Kidney tubule cell (primary cell): Measurements from ENCODE around the gene RPS6KA2.
"Not testable (repeated sequence)": the region's sequence is repeated elsewhere in the genome, so short reads cannot be mapped to it uniquely, and the experiment has no call there.

Experiments used
- DNase-seq: peaks from one replicate; pipeline ENCODE4 v3.0.0-alpha.2; 2018; ENCODE audit warnings: low spot score

The RPS6KA2 gene

DNA sequence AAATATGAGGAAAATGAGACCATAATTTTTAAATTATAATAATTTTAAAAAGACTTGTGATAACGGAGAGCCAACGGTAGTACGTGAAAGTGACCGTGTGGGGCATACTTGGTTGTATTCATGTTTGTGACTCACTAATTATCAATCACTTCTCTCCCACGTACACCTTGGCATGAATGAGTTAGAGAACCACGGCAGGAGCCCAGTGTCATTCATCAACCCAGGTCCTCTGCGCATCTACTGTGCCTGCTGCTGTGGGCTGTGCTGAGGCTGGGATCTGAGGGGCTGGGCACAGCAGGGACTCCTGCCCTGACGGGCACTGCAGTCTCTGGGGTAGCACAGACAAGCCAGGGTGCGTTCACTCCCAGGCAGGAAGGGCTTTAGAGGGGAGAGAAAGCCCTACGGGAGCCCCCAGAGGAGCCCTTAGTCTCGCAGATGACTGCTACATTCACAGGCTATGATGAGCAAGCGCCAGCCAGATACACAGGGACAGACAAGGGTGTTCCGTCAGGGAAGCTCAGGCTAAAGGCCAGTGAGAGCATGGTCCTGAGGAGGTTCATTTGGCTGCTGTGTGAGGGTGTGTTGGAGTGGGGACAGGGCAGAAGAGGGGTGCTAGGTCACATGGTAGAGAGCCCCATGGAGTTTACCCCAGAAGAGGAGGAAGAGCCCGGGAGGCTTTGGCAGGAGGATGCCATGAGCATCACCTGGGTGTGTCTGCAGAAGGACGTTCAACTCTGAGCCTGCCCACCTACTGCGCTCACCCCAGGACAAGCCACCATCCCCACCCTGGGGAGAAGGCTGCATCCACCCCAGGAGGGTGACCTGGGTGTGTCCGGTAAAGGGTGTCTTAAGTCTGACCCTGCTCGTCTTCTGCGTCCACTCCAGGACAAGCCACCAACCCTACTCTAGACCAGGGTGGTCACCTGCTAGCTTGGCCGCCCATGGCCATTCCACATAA lies 8.2 kb upstream of the RPS6KA2 start:
- DNase-seq: no peak

DNA sequence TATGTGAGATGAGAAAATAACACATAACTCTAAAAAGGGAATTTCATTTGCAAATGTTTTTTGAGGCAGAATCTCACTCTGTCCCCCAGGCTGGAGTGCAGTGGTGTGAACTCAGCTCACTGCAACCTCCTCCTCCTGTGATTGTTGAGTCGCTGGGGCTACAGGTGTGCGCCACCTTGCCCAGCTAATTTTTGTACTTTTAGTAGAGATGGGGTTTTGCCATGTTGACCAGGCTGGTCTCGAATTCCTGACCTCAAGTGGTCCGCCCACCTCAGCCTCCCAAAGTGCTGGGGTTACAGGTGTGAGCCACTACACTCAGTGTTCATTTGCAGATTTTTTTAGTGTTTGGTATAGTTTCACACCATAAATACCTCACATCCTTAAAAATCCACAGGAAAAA lies 7.5 kb upstream of the RPS6KA2 start:
- not testable (repeated sequence) for DNase-seq

DNA sequence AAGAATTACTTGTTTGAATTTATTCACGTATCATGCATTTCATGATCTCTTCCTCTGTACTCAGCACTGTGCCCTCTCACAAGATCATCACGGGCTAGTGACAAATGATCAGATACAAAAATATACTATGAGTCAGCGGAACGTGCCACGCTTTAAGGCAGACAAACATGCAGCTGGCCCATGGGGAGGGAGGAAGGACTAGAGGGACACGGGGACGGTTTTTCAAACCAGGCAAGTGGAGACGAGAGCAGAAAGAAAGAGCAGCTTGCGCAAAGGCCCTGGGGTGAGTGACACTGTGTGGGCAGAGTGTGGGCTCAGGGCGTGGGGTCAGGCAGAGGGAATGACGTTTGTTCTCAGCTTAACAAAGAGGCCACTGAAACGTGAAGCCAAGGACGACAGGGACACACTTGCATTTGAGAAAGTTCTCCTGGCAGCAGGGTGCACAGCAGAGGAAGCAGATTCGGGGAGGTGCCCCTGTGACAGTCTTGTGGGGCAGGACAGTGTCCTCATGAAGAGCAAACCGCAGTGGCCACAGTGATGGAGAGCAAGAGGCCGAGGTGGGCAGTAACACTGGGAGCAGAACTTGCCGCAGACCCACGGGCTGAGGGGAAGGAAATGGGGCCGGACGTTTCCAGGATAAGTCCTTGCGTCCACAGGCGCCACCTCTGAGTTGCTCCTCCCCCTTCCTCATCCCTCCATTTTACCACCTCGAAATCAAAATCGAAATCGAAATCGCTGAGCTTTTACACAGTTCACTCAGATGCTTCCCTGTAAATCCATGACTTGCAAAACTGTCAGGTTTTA lies 6.9 kb upstream of the RPS6KA2 start:
- no peak for DNase-seq

DNA sequence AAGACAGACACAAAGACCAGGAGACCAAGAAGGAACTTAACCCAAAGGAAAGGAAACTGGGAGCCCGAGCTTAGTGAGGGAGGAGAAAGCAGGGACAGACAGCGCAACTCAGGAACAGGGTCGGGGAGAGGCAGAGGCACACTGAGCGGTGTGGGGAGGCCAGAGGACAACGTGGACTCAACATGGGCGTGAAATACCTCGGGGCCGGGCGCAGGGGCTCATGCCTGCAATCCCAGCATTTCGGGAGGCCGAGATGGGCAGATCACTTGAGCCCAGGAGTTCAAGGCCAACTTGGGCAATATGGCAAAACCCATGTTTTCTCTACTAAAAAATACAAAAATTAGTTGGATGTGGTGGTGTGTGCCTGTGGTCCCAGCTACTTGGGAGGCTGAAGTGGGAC lies 5.7 kb upstream of the RPS6KA2 start:
- DNase-seq: no peak

DNA sequence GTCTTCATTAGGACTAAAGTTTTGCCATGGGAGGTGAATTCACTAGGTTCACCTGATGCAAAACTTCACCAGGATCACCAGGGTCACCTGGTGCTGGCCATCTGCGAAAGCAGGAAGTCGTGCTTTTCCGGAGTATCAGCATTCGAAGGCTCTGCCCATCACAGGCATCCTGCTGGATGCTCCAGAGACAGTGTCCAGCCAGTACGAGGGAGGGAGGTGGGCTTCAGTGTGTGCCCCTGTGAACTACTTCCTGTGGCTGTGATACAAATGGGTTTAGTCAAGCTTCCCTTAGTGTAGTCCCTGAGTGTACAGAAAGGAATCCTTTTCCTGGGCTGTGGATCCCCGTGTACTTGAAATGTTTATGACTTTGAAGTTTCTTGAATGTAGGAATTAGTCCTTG lies 3.4 kb upstream of the RPS6KA2 start:
- no peak for DNase-seq

DNA sequence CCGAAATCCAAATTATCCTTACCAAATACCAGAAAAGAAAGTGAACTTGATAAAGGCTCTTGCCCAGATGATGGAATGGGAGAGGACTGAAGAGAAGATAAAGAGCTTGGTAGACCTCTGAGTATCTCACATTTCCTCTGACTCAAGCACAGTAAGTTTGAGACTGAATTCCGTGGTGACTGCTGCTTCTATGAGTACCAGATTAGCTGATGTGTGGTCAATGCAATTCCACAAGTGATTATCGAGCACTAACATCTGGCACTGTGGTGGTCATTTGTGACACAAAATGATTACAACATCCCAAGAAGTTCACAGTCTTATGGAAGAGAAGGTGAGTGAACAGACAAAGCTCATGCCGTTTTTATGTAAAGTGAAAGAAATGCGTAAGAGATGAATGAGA lies 2.6 kb upstream of the RPS6KA2 start:
- DNase-seq: peak; percentile 34

DNA sequence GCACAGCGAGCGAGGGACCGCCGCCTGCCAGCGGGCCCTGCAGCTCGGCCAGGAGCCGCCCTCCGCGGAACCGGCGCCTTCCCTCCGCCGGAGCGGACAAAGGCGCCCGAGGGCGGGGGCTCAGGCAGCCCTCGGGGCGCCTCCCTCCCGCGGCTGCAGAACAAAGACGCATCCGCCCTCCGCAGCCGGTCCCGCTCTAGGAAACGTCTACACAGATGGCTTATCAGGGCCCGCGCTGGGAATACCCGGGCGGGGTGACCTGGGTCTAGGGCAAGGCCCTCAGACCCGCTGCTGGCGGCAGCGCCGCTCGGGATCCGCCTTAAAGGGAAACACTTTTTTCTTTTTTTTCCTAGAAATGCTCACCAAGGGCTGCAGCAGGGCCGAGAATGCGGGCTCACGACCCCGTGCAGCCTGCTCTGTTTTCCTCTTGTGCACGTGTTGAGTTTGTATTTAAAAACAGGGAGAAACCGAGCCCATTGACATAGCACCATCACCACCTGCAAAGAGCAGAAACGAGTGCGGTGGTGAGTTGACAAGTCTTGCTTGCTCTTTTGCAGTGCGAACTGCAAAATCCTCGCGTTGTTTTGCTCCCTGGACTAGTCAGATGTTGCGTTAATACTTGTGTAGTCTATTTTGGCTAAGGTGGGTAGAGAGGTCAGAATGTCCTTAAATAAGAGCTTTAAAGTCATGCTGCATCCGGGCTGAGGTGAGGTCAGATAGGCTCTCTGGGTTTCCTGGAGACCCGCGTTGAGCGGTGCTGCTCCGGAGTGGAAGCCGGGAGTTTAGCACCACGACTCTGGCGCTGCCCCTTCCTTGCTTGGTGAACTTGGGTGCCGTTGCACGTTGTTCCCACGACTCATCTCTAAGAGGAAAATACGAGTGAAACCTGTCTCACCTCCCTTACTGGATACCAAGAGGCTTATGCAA lies 1.1 kb upstream of the RPS6KA2 start:
- peak; percentile 61 for DNase-seq

DNA sequence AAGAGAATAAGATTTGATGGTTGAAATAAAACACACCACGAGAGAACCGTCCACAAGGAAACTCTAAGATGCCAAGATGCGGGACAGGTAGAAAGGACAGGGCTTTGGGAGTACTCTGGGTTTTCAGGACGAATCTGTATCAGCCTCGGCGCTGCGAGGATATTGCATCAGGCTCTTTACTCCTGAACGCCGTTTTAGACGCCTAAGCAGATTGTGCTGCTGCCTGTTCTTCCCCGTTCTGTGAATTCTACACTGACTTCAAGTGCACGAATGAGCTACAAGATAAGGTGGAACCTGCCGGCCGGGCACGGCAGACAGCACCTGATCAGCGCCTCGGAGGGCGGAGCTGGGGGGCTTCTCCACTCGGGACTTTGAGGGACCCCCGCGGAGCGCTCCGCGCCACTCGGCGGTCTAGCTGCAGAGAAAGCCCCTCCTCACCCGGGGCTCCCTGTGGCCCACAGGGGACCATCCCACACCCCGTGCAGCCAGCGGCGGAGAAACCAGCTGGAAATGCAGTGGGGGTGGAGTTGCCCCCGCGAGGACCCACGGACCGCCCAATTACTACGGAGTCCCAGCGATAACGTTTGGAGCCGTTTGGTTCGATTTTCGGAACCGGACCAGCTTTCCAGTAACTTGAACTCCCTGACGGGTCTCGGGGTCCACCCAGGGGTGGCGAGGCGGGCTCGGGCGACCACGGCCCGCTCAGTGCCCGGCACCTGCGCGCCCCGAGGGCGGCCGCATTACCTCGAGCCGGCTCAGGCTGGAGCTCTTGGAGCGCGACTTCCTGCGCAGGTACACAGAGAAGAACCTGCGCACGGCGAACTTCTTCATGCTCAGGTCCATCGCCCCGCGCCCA lies 646 bp downstream of the RPS6KA2 start:
- peak; percentile 77 for DNase-seq

DNA sequence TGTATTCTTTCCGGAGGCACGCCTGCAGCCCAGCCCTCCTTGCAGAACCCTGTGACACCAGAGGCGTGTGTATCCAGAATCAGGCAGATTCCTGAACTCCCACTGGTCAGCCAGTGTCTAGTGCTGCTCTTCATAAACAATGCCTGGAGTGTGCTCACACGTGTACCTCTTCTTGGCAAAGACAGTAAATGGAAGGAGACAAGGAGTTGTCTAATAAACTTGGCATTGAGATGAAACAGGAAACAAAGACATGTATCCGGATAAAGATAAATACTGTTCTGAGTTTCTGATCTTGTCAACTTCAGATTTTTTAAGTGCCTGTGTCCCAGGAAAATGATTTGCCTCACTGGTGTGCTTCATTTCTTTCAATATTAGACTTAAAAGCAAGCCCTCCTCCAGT lies 1.7 kb downstream of the RPS6KA2 start:
- no peak for DNase-seq

DNA sequence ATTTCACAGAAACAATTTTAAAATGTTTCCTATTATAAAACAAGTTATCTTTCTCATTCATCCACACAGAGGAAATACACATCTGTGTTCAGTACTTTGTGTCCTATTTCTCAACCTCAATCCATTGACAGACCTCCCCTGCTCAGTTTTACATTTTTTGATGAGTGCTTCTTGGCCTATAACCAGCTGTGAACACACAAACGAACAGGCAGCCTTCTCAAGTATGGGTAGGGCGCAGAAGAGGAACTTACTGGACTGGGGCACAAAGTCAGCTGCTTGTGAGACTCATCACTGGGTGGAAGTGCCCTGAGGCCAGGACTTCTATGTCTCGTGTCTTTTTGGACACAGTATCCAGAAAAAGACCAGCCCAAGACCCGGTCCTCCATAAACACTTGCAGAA lies 2.8 kb downstream of the RPS6KA2 start:
- no peak for DNase-seq

DNA sequence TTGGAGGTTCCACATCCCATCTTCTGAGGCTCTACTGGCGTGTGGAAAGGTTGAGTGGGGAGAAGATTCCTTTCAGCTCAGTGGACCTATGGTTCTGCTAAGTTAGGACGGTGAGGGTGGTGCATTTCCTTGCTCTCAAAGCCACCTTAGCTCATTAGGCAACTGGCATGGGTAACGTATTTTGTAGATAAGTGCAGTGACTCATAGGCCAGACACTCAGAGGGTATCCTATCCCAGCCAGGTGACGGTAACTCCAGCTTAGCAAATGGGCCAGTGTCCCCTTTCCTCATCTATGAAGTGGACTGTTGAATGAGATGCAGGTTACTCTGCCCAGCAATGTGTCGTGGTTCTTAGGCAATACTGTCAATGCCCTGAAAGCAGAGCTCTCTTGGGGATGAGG lies 3.7 kb downstream of the RPS6KA2 start:
- peak; percentile 67 for DNase-seq

DNA sequence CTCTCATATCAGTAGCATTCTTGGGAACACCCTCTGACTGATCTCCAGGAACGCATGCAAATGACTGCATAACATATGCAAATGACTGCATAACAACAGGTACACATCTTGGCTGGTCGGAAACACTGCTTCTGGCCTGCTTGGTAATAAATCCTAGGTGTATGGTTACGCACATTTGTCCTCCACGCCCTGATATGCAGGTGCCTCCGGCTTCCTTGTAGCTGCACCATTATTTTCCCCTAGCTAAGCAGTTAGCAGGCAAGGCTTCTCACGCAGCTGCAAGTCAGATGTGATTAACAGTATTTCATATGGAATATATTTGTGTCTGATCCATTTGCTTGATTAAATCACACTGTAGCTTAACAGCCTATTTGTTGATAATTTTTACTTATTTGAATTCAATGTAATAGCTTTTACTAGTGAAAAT lies 5.9 kb downstream of the RPS6KA2 start:
- DNase-seq: peak; percentile 42

DNA sequence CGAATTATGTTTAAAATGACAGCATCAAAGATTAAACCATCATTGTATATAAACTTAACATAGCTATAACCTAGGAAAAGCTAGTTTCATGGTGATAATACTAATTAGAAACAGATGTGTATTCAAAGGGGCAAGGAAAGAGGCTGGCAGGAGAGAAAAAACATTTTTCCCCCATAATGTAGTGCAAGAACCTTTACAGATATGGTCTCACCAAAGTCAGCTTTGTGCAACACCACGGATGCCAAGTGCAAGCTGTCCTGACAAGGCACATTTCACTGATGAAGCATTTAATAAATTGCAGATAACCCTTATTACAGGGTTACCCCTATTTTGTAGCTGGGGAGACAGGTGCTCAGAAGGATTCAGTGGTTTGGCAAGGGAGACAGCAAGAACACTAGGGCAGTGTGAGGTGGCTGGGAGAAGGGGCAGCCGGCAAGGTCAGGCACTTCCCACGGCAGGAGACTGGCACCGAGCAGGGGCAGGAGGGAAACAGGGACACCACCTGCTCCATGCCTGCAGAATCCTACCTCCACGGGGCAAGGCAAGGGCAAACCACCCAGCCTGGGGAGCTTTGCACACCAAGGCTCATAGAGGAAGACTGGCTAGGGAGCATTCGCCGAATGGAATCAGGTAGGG lies 6.5 kb downstream of the RPS6KA2 start:
- DNase-seq: no peak

DNA sequence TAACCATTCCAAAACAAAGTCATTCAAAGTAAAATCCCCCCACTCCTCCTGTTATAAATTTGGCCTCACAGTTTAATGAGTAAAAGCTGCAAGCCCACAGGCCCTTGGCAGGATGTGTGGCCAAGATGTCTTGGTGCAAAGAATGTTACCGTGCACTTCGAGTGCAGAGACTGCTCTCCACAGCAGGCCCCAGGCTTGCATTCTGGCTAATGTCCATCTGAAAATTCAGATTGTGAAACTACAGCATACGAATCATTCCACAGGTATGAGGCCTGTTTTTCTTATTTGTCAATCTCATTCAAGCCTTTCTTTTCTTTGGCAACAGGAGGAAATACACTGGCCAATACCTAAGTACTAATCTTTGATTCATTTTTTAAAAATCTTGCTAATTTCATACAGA lies 7.1 kb downstream of the RPS6KA2 start:
- peak; percentile 91 for DNase-seq

DNA sequence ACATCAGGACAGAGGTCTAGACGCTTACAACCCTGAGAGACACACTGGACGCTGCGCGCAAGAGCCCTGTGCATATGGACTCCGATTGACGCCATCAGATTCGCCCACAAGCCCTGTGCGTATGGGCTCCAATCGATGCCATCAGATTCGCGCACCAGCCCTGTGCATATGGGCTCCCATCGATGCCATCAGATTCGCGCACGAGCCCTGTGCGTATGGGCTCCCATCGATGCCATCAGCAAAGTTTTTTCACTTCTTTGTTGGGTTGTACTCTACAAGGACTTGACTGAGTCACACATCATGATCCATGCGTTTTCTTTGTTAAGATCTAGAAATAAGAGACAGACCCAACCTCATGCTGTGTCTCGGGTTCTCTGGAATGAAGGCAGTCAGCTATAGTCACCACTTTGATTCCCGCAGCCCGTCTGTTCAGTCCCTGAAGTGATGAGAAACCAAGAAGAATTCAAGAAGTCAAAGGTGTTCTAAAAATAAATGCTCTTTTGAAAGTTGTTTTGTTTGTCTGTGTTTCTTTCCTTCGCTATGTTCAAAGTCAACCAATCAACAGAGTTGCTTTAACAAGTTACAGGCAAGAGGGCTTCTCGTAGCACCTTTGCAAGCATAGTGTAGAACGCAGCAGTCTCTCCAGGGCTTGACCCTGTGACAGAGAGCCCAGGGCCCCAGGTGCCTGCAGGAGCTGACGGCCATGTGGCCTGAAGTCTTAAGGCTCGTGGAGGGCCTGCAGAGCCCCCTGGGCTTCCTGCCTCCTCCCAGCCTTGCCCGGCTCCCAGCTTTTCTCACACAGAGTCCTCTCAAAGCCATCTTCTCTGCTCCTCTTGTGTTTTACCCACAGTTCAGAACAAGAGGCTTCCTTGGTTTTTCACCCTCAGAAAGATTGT lies 7.9 kb downstream of the RPS6KA2 start:
- DNase-seq: peak; percentile 22

DNA sequence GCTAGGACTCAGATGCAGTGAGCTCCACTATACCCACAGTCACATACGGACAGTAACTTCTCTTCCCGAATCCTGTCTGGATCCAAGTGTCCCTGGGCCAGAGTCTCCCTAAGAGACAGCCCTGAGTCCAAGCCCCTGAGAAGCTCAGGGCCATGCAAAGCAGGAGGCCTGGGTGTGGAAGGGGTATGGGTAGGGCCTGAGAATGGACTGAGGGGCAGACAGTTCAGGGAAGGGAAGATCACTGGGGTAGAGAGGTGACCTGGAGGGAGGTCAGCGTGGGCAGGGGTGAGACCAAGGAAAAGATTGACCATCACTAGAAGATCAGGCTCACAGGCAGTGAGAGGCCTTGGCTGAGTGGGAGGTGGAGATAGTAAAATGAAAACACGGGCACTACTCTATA lies 8.8 kb downstream of the RPS6KA2 start:
- no peak for DNase-seq

DNA sequence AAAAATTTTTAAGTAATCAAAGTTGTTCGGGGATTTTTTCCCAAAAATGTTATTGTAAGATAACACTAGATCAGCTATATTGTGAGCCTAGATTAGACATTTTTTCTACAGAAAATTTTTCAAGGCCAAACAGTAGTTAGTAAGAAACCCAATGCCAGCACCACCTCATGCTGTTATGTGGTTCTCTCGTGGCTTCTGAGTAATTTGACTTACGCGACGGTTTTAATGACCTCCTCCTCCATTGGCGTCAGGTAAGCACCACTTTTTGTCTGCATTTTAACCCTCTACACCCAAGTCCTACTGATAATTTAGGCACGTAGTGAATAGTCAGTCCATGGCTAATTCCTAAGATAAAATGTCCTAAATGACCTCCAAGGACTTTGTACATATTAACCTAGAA lies 9.7 kb downstream of the RPS6KA2 start:
- DNase-seq: no peak

DNA sequence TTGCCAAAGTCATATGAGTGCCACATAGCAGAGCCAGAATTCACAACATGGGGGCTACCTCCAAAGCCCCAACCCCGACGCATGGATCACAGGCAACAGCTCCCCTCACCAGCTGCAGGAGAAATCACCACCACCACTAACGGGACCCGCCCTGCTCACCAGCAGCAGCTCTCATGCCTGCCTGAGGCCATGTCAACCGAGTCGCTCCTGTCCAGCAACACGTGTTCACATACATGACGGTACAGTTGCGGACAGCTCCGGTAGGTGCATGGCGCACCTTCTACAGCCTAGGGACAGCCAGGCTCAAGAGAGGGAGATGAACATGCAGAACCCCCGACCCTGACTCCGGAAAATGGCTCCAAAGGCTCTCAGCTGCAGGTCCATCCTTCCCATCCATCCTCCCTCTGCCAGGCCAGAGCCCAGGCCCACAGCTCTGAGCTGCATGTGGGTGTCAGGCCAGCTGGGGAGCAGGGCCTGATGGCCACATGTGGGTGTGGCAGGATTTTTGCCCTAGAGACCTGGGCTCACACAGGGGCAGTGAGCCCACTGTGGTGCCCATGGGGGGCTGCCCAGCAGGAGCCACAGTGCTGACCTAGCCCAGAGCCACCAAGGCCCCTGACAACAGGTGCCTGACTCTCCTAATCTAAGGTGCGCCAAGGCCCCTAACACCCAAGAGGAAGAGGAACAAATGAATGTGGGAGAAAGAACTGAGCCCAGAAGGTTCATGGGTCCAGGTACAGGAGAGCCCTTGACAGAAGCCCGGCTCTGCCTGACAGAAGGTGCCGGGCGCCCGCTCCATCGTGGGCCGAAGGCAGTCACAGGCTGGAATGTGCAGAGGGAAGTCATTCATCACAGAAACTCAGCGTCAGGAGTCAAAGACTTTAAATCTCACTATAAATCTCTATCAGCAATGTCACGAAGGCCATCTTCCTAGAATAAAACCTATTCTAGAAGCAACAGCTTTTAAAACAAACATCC lies 10.5 kb downstream of the RPS6KA2 start:
- DNase-seq: no peak
